Body of pancreas (tissue), 4 donors: ENCODE data around the gene KBTBD13. TPM values are rescaled to one million over a fixed set of nuclear protein-coding genes. Genes with fewer than 3 reads are reported as not detected.
A peak's percentile ranks its signal among the peaks of the same experiment; 100 is the strongest.

Experiments used
- ATAC-seq: fragments of 150-250 bp; one replicate; pipeline ENCODE4 v1.9.1; 2016
- DNase-seq, 4 donors: peaks; one replicate each; pipeline ENCODE4 v3.0.0-alpha.2; 2019
- H3K27ac ChIP-seq, 4 donors: fragments of 200-600 bp; sonication (generic); 1 replicate in 3 of 4; 2 replicates in 1 of 4; pipeline versions ENCODE4 v1.5.1 to v1.6.1; 2016 to 2019; ENCODE audit warnings: mild to moderate bottlenecking in 1 of 4, mixed read lengths in 1 of 4, moderate library complexity in 1 of 4
- H3K27me3 ChIP-seq, 2 donors: fragments of 200-600 bp; sonication (generic); one replicate each; pipeline ENCODE4 v1.6.0; 2016; ENCODE audit warnings: mild to moderate bottlenecking in 1 of 2
- H3K36me3 ChIP-seq, 2 donors: fragments of 200-600 bp; sonication (generic); replicated peaks in 1 of 2; 2 replicates each; pipeline ENCODE4 v1.5.1; 2016; ENCODE audit warnings: low read depth in 2 of 2; ENCODE audit not compliant: insufficient read depth in 1 of 2
- H3K4me1 ChIP-seq: fragments of 200-600 bp; sonication (generic); one replicate; pipeline ENCODE4 v1.6.0; 2016
- H3K4me3 ChIP-seq, 2 donors: fragments of 200-600 bp; sonication (generic); 1 replicate in 1 of 2; 2 replicates in 1 of 2; pipeline ENCODE4 v1.5.1; 2016 to 2019
- H3K9me3 ChIP-seq, 3 donors: fragments of 200-600 bp; sonication (generic); 1 replicate in 2 of 3; 2 replicates in 1 of 3; pipeline ENCODE4 v1.5.1; 2016
- CTCF ChIP-seq, 7 experiments: fragments of 450-650 bp in 4 of 7; fragments of 200-600 bp in 3 of 7; sonication (generic) in 3 of 7; IDR thresholded peaks; one replicate each; pipeline ENCODE4 v1.5.1; 2016 to 2019; ENCODE audit warnings: antibody characterized with exemption in 7 of 7
- POLR2A ChIP-seq, 3 donors: fragments of 450-650 bp; IDR thresholded peaks; one replicate each; pipeline ENCODE4 v1.6.1; 2016; ENCODE audit warnings: antibody characterized with exemption in 3 of 3, mild to moderate bottlenecking in 2 of 3
- WGBS, 2 donors: methylation state at CpG; one replicate each; pipeline ENCODE4 v1.1.5; 2017; 5-methylcytosine and 5-hydroxymethylcytosine counted together
- intact Hi-C: fragments of 100-400 bp; cut with DNase I; formaldehyde crosslinking; loops from one replicate; pipeline ENCODE4 v1.15.1; 2023
- total RNA-seq, 2 donors: library from RNA; depleted of rRNA; stranded (reverse); fragments of >200 nt; gene quantifications; one replicate each; pipeline ENCODE4 v1.1.0, GENCODE V29; 2016

KBTBD13 gene
- total RNA-seq, 2 donors from 2014 or later = not detected

- Histone ChIP-seq H3K9me3 (no peaks in the 10 kb centered on the region), H3K27me3 (no peaks in the 10 kb centered on the region), H3K27ac (no peak overlapping the region), H3K4me1 (no peaks in the 10 kb centered on the region), H3K36me3 (peaks cover 6 to 9% of the 10 kb centered on the region in 2 donors), H3K4me3 (no peak overlapping the region)
- no peak for TF ChIP-seq CTCF (IDR thresholded peaks at IDR 0.05)
- no peak for TF ChIP-seq POLR2A (IDR thresholded peaks at IDR 0.05)
- 85 to 87% methylated on average over 43 to 47 of the region's 75 CpGs for WGBS, 2 donors
- no peak for DNase-seq
- intact Hi-C loops = no loop called here
- ATAC-seq = peak; percentile 12
Observed at GRCh38 chr15:65101891-65102708, 25.6 kb downstream of the KBTBD13 start.

- Histone ChIP-seq H3K27me3 (no peaks in the 10 kb centered on the region), H3K36me3 (peaks cover 6 to 9% of the 10 kb centered on the region in 2 donors), H3K4me3 (no peak overlapping the region), H3K9me3 (no peaks in the 10 kb centered on the region), H3K4me1 (no peaks in the 10 kb centered on the region), H3K27ac (no peak overlapping the region)
- intact Hi-C loops = no loop called here
- 93 to 94% methylated on average over 3 of the region's 3 CpGs for WGBS, 2 donors
- ATAC-seq (no peak), DNase-seq (no peak)
- TF ChIP-seq POLR2A (IDR thresholded peaks at IDR 0.05) = no peak
- TF ChIP-seq CTCF (IDR thresholded peaks at IDR 0.05) = no peak
Observed at GRCh38 chr15:65102912-65103311, 26.4 kb downstream of the KBTBD13 start.

- Histone ChIP-seq H3K9me3 (no peaks in the 10 kb centered on the region), H3K27ac (no peak overlapping the region), H3K27me3 (no peaks in the 10 kb centered on the region), H3K36me3 (peaks cover 0 to 5% of the 10 kb centered on the region in 2 donors), H3K4me1 (no peaks in the 10 kb centered on the region), H3K4me3 (no peak overlapping the region)
- intact Hi-C loops = no loop called here
- no peak for ATAC-seq
- 85 to 92% methylated on average over 5 of the region's 5 CpGs for WGBS, 2 donors
- TF ChIP-seq POLR2A (IDR thresholded peaks at IDR 0.05) (no peak), CTCF (IDR thresholded peaks at IDR 0.05) (no peak)
- no peak for DNase-seq
Observed at GRCh38 chr15:65105038-65105437, 28.5 kb downstream of the KBTBD13 start.

GRCh38 chr15:65106011-65106590 is 29.6 kb downstream of the KBTBD13 start:
- TF ChIP-seq POLR2A (IDR thresholded peaks at IDR 0.05) = no peak
- TF ChIP-seq CTCF (IDR thresholded peaks at IDR 0.05) = no peak
- no peak overlapping the region for H3K4me3 ChIP-seq
- no peaks in the 10 kb centered on the region for H3K9me3 ChIP-seq
- peaks cover 0 to 5% of the 10 kb centered on the region in 2 donors for H3K36me3 ChIP-seq
- intact Hi-C loops = no loop called here
- WGBS, 2 donors = 76 to 82% methylated on average over 6 of the region's 6 CpGs
- ATAC-seq (no peak), DNase-seq (no peak)
- no peaks in the 10 kb centered on the region for H3K27me3 ChIP-seq
- H3K27ac ChIP-seq = no peak overlapping the region
- H3K4me1 ChIP-seq = no peaks in the 10 kb centered on the region
